ENCODE results near the gene WDR1. TPM values are rescaled to one million over a fixed set of nuclear protein-coding genes. Genes with fewer than 3 reads are reported as not detected.

Gene WDR1
- polyA plus RNA-seq, 3 donors: 206 to 251 (median 243) TPM

DNA sequence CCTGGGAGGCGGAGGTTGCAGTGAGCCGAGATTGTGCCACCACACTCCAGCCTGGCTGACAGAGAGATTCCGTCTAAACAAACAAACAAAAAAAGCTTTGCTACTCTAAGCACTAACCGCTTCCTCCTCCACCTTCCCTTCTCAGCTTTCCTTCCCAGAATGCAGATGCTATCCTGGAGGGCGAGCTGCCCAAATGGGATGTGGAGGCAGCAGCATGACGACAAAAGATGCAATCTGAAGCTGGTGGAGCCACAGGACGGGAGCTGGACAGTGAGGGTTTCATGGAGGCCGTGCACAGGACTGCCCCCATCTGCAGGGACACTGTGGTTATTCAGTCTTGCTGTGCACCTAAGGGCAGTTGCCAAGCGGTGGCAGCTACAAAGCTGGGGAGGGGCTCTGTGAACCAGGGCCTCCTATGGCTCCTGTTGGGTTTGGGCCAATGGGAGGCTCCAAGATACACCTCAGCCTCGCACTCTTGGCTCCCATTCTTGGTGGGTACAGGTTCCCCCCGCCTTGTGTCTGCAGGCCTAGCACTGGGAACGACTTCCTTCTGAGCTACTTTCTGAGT is 47.4 kb downstream of the WDR1 start:
- intact Hi-C loops (cut with micrococcal nuclease): loop anchor here in 1 of 2 donors (5.0 to 10.0 kb wide), 2 partner anchors 307 to 364 kb away; no protein-coding TSS in a partner anchor
- Histone ChIP-seq H3K36me3 (replicated peaks in 1 of 2; ENCODE audit: control insufficient read depth in 1 of 2, insufficient read depth in 2 of 2, low read length in 2 of 2) (peaks cover 45 to 89% of the 10 kb centered on the region in 2 donors), H2AFZ (ENCODE audit: insufficient read depth, low read depth, low read length, poor library complexity, severe bottlenecking) (no peak overlapping the region), H3K27ac (ENCODE audit: low read depth in 1 of 2, low read length in 2 of 2) (no peak overlapping the region), H3K79me2 (ENCODE audit: insufficient read depth, low read length) (no peaks in the 10 kb centered on the region), H3K4me1 (ENCODE audit: control insufficient read depth in 1 of 2, insufficient read depth in 2 of 2, low read length in 2 of 2) (peaks cover under 1 to 2% of the 10 kb centered on the region in 2 donors), H3K4me3 (replicated peaks in 1 of 3; ENCODE audit: low read depth in 2 of 3, low read length in 3 of 3) (no peak overlapping the region), H4K20me1 (ENCODE audit: insufficient read depth, low read length) (no peaks in the 10 kb centered on the region), H3K27me3 (ENCODE audit: control insufficient read depth in 2 of 2, insufficient read depth in 2 of 2, low read length in 2 of 2) (no peaks in the 10 kb centered on the region), H3K9ac (ENCODE audit: insufficient read depth, low read length, poor library complexity, severe bottlenecking) (no peak overlapping the region), H3K4me2 (replicated peaks; ENCODE audit: extremely low read depth, low read length, poor library complexity, severe bottlenecking) (no peak overlapping the region), H3K9me3 (replicated peaks in 1 of 2; ENCODE audit: control insufficient read depth in 1 of 2, insufficient read depth in 1 of 2, low read length in 2 of 2) (no peaks in the 10 kb centered on the region)
- WGBS (ENCODE audit: insufficient coverage): 97% methylated on average over 11 of the region's 12 CpGs
- DNase-seq: no peak
- H3K4me3 Mint-ChIP-seq: no peak overlapping the region
- peaks cover 61 to 75% of the 10 kb centered on the region in 2 donors for H3K36me3 Mint-ChIP-seq
- H3K4me1 Mint-ChIP-seq: peaks cover under 1% of the 10 kb centered on the region
- no peaks in the 10 kb centered on the region for H3K9me3 Mint-ChIP-seq
- H3K27me3 Mint-ChIP-seq (ENCODE audit: low read depth in 3 of 3): no peaks in the 10 kb centered on the region
- H3K27ac Mint-ChIP-seq: peak overlapping the region in 2 of 7 donors; percentile 68 to 71
- TF ChIP-seq, protein P1, sequence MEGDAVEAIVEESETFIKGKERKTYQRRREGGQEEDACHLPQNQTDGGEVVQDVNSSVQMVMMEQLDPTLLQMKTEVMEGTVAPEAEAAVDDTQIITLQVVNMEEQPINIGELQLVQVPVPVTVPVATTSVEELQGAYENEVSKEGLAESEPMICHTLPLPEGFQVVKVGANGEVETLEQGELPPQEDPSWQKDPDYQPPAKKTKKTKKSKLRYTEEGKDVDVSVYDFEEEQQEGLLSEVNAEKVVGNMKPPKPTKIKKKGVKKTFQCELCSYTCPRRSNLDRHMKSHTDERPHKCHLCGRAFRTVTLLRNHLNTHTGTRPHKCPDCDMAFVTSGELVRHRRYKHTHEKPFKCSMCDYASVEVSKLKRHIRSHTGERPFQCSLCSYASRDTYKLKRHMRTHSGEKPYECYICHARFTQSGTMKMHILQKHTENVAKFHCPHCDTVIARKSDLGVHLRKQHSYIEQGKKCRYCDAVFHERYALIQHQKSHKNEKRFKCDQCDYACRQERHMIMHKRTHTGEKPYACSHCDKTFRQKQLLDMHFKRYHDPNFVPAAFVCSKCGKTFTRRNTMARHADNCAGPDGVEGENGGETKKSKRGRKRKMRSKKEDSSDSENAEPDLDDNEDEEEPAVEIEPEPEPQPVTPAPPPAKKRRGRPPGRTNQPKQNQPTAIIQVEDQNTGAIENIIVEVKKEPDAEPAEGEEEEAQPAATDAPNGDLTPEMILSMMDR (IDR thresholded peaks at IDR 0.05): no peak

DNA sequence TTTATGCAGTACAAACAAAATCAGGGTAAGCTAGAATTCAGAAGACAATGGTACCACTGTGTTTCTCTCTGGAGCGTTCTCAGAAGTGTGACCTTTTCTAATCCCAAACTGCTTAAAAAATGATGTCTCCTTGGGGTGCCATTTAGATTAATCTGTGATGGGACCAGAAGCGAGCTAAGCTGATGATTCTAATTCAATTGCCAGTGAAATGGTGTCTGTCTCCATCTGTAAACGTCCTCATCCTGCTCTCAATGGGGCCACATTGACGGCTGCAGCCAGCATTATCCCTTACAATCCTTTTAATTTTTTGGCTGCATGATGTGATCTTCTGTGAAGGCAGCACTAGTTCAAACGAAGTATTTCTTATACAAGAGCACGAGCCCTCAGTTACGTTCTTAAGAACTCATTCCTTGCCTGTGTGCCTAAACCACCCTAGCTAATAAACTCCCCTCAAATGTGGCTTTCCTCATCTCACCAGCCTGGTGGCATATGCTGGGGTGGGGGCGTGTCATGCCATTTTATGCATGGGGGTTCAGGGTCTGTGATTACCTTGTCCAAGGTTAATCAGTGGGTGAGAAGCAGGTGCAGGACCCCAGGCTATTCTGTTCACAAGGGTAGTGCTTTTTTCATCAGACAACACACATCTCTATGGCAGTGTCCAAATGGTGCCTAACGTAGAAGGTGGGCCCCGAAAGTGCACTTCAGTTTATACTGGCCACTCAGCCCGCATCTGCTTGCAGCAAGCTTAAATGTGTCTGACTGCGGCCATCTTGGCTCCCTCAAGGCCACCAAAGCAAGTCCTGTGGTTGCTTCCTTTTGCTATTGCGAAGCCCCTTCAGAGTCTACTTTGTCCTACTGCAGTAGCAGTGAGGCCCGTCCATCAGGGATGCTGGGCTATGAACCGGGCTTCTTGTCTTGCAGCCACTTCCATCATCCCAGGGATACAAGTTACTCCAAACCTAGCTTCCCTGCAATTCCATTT is 49.6 kb downstream of the WDR1 start:
- H3K9me3 ChIP-seq (replicated peaks in 1 of 2; ENCODE audit: control insufficient read depth in 1 of 2, insufficient read depth in 1 of 2, low read length in 2 of 2): no peaks in the 10 kb centered on the region
- no peaks in the 10 kb centered on the region for H3K27me3 ChIP-seq (ENCODE audit: control insufficient read depth in 2 of 2, insufficient read depth in 2 of 2, low read length in 2 of 2)
- Mint-ChIP-seq H3K9me3 (no peaks in the 10 kb centered on the region), H3K27ac (no peak overlapping the region), H3K27me3 (ENCODE audit: low read depth in 3 of 3) (no peaks in the 10 kb centered on the region), H3K36me3 (peaks cover 45 to 53% of the 10 kb centered on the region in 2 donors), H3K4me3 (no peak overlapping the region), H3K4me1 (peaks cover 17% of the 10 kb centered on the region)
- no peak overlapping the region for H2AFZ ChIP-seq (ENCODE audit: insufficient read depth, low read depth, low read length, poor library complexity, severe bottlenecking)
- H3K4me1 ChIP-seq (ENCODE audit: control insufficient read depth in 1 of 2, insufficient read depth in 2 of 2, low read length in 2 of 2): peaks cover 16 to 20% of the 10 kb centered on the region in 2 donors
- H3K27ac ChIP-seq (ENCODE audit: low read depth in 1 of 2, low read length in 2 of 2): no peak overlapping the region
- no peaks in the 10 kb centered on the region for H3K79me2 ChIP-seq (ENCODE audit: insufficient read depth, low read length)
- TF ChIP-seq, protein P1 (IDR thresholded peaks at IDR 0.05): no peak
- no peak overlapping the region for H3K4me2 ChIP-seq (replicated peaks; ENCODE audit: extremely low read depth, low read length, poor library complexity, severe bottlenecking)
- 98% methylated on average over 9 of the region's 15 CpGs for WGBS (ENCODE audit: insufficient coverage)
- H3K36me3 ChIP-seq (replicated peaks in 1 of 2; ENCODE audit: control insufficient read depth in 1 of 2, insufficient read depth in 2 of 2, low read length in 2 of 2): peaks cover 27 to 68% of the 10 kb centered on the region in 2 donors
- no peak overlapping the region for H3K4me3 ChIP-seq (replicated peaks in 1 of 3; ENCODE audit: low read depth in 2 of 3, low read length in 3 of 3)
- no peak overlapping the region for H3K9ac ChIP-seq (ENCODE audit: insufficient read depth, low read length, poor library complexity, severe bottlenecking)
- DNase-seq: no peak
- H4K20me1 ChIP-seq (ENCODE audit: insufficient read depth, low read length): no peaks in the 10 kb centered on the region
- intact Hi-C loops (cut with micrococcal nuclease): loop anchor here in 1 of 2 donors (5.0 to 10.0 kb wide), 2 partner anchors 305 to 362 kb away; no protein-coding TSS in a partner anchor

Measured in CD14-positive monocyte (primary cell).